Mucosa of stomach (tissue), 1 donor: ENCODE measurements around the gene SNAP91.
"Not testable (repeated sequence)": the region's sequence is repeated elsewhere in the genome, so short reads cannot be mapped to it uniquely, and the experiment has no call there.

Source experiments
- H3K27me3 ChIP-seq: one replicate; pipeline ENCODE4 v1.7.0; 2013; ENCODE audit warnings: mild to moderate bottlenecking, low read length; ENCODE audit not compliant: control insufficient read depth, insufficient read depth
- H3K36me3 ChIP-seq: one replicate; pipeline ENCODE4 v1.7.0; 2013; ENCODE audit warnings: low read length; ENCODE audit not compliant: control insufficient read depth, insufficient read depth
- H3K4me1 ChIP-seq: one replicate; pipeline ENCODE4 v1.7.0; 2013; ENCODE audit warnings: mild to moderate bottlenecking, low read length; ENCODE audit not compliant: control insufficient read depth, insufficient read depth
- H3K4me3 ChIP-seq: one replicate; pipeline ENCODE4 v1.7.0; 2013; ENCODE audit warnings: low read length
- H3K9ac ChIP-seq: one replicate; pipeline ENCODE4 v1.7.0; 2013; ENCODE audit warnings: mild to moderate bottlenecking, low read length, moderate library complexity
- H3K9me3 ChIP-seq: one replicate; pipeline ENCODE4 v1.7.0; 2013; ENCODE audit warnings: mild to moderate bottlenecking, low read length, moderate library complexity; ENCODE audit not compliant: control insufficient read depth
- donor health status: Pancreatic carcinoma.

The SNAP91 gene

GRCh38 chr6:83590416-83590815, 118.5 kb downstream of the SNAP91 start:
- Histone ChIP-seq H3K4me1 (no peaks in the 10 kb centered on the region), H3K9ac (no peak overlapping the region), H3K36me3 (no peaks in the 10 kb centered on the region), H3K9me3 (no peaks in the 10 kb centered on the region), H3K27me3 (no peaks in the 10 kb centered on the region), H3K4me3 (no peak overlapping the region)

- Histone ChIP-seq H3K4me3 (no peak overlapping the region), H3K9ac (no peak overlapping the region), H3K27me3 (no peaks in the 10 kb centered on the region), H3K36me3 (no peaks in the 10 kb centered on the region), H3K4me1 (no peaks in the 10 kb centered on the region), H3K9me3 (no peaks in the 10 kb centered on the region)
Observed at GRCh38 chr6:83589076-83589475, 119.8 kb downstream of the SNAP91 start.

GRCh38 chr6:83578057-83578456, 130.8 kb downstream of the SNAP91 start:
- Histone ChIP-seq H3K4me1 (no peaks in the 10 kb centered on the region), H3K9ac (no peak overlapping the region), H3K27me3 (no peaks in the 10 kb centered on the region), H3K9me3 (no peaks in the 10 kb centered on the region), H3K4me3 (no peak overlapping the region), H3K36me3 (no peaks in the 10 kb centered on the region)

GRCh38 chr6:83574783-83575182, 134.1 kb downstream of the SNAP91 start:
- Histone ChIP-seq H3K4me1 (no peaks in the 10 kb centered on the region), H3K36me3 (no peaks in the 10 kb centered on the region), H3K27me3 (no peaks in the 10 kb centered on the region), H3K9ac (no peak overlapping the region), H3K4me3 (no peak overlapping the region), H3K9me3 (no peaks in the 10 kb centered on the region)

- not testable (repeated sequence) for H3K9ac ChIP-seq, H3K4me3 ChIP-seq, H3K27me3 ChIP-seq, H3K4me1 ChIP-seq, H3K9me3 ChIP-seq, H3K36me3 ChIP-seq
Observed at GRCh38 chr6:83571663-83572185, 137.2 kb downstream of the SNAP91 start.

- Histone ChIP-seq H3K9me3 (no peaks in the 10 kb centered on the region), H3K27me3 (no peaks in the 10 kb centered on the region), H3K4me3 (no peak overlapping the region), H3K9ac (no peak overlapping the region), H3K4me1 (no peaks in the 10 kb centered on the region), H3K36me3 (no peaks in the 10 kb centered on the region)
Observed at GRCh38 chr6:83558975-83559374, 149.9 kb downstream of the SNAP91 start.

GRCh38 chr6:83556871-83557270, 152.0 kb downstream of the SNAP91 start:
- Histone ChIP-seq H3K4me3 (no peak overlapping the region), H3K4me1 (no peaks in the 10 kb centered on the region), H3K36me3 (no peaks in the 10 kb centered on the region), H3K9ac (no peak overlapping the region), H3K27me3 (no peaks in the 10 kb centered on the region), H3K9me3 (no peaks in the 10 kb centered on the region)

GRCh38 chr6:83551748-83552147, 157.2 kb downstream of the SNAP91 start:
- H3K27me3 ChIP-seq, H3K4me3 ChIP-seq, H3K4me1 ChIP-seq, H3K9me3 ChIP-seq, H3K36me3 ChIP-seq, H3K9ac ChIP-seq: not testable (repeated sequence)

- H3K9me3 ChIP-seq, H3K36me3 ChIP-seq, H3K9ac ChIP-seq, H3K27me3 ChIP-seq, H3K4me1 ChIP-seq, H3K4me3 ChIP-seq: not testable (repeated sequence)
Observed at GRCh38 chr6:83550482-83550881, 158.4 kb downstream of the SNAP91 start.

- Histone ChIP-seq H3K4me1 (no peaks in the 10 kb centered on the region), H3K27me3 (no peaks in the 10 kb centered on the region), H3K4me3 (no peak overlapping the region), H3K9ac (no peak overlapping the region), H3K9me3 (no peaks in the 10 kb centered on the region), H3K36me3 (no peaks in the 10 kb centered on the region)
Observed at GRCh38 chr6:83546636-83547035, 162.3 kb downstream of the SNAP91 start.

GRCh38 chr6:83539678-83540077, 169.2 kb downstream of the SNAP91 start:
- H3K4me3 ChIP-seq = no peak overlapping the region
- no peaks in the 10 kb centered on the region for H3K9me3 ChIP-seq
- H3K27me3 ChIP-seq = no peaks in the 10 kb centered on the region
- no peaks in the 10 kb centered on the region for H3K4me1 ChIP-seq
- no peak overlapping the region for H3K9ac ChIP-seq
- no peaks in the 10 kb centered on the region for H3K36me3 ChIP-seq

GRCh38 chr6:83536647-83537589, 172.0 kb downstream of the SNAP91 start:
- H3K4me3 ChIP-seq = no peak overlapping the region
- H3K27me3 ChIP-seq = no peaks in the 10 kb centered on the region
- H3K36me3 ChIP-seq = no peaks in the 10 kb centered on the region
- H3K4me1 ChIP-seq = no peaks in the 10 kb centered on the region
- no peak overlapping the region for H3K9ac ChIP-seq
- no peaks in the 10 kb centered on the region for H3K9me3 ChIP-seq
